HG02840 (cell line): Measurements from ENCODE around the gene CNTRL.

Experiments used
- ATAC-seq: cut with Tn5 transposase; IDR thresholded peaks from one replicate; pipeline ENCODE4 v1.9.1; 2021; ENCODE audit warnings: mild to moderate bottlenecking, moderate library complexity, moderate number of reproducible peaks; ENCODE audit not compliant: unreplicated experiment, low FRiP score

CNTRL gene

DNA sequence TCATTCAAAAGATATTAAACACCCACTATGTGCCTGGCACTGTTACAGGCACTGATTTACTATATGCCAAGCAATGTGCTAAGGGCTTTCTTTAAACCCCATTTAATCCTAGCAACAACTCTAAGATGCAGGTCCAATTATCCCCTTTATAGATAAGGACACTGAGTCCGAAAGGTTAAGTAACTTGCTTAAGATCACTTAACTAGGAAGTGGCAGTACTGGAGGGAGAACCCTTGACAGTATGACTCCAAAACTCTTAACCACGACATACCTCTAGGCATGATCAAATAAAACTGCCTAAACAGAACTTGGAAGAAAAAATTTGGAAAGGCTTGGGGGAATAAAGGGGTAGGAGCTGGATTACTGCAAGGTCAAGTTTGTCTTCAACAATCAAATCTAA lies 125.2 kb downstream of the CNTRL start:
- no peak for ATAC-seq

DNA sequence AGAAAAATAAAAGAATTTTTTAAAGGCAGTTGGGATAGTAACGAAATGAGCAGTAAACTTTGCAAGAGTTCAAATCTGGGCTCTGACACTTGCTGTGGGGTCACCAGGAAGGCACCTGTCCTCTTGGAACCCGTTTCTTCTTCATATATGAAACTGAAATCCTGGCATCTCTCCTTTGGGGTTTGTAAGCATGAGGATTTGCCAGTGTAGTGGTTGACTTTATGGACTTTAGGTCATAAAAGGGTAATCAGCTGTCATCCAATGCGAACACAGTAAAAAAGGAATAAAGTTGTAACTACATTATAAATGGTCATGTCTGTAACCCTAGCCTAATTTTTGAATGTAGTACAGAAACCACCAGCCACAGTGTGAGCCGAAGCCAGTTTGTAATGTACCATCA lies 125.6 kb downstream of the CNTRL start:
- no peak for ATAC-seq

DNA sequence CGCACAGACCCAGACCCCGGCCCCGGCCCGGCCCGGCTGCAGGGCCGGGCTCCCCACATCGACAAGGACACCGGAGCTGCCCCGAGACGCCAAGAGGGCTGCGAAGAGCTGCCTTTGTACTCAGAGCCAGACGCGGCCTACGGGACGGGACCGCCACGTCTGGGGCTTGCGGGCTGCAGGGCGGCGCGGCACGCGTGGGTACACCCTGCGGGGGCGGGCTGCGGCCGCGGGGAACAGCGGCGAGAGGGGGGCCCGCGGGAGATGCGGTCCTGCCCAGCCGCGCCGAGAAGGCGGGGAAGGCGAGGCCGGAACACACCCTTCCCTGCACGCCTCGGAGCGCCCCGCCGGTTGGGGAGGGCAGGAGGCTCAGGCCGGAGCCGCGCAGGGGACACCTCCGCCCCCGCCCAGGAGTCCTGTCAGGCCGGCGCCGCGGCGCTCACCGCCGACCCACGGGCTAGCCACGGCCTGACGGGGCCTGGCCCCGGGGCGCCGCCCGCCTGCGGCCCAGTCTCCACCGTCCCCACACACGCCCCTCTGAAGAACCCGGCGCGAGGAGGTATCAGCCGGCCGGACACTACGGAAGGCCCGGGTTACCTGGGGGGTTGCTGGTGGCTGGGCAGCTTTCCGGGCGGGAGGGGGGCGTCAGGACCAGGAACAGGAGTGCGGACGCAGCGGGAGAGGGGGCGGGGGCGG lies 126.4 kb downstream of the CNTRL start:
- ATAC-seq, result peak; percentile 22

DNA sequence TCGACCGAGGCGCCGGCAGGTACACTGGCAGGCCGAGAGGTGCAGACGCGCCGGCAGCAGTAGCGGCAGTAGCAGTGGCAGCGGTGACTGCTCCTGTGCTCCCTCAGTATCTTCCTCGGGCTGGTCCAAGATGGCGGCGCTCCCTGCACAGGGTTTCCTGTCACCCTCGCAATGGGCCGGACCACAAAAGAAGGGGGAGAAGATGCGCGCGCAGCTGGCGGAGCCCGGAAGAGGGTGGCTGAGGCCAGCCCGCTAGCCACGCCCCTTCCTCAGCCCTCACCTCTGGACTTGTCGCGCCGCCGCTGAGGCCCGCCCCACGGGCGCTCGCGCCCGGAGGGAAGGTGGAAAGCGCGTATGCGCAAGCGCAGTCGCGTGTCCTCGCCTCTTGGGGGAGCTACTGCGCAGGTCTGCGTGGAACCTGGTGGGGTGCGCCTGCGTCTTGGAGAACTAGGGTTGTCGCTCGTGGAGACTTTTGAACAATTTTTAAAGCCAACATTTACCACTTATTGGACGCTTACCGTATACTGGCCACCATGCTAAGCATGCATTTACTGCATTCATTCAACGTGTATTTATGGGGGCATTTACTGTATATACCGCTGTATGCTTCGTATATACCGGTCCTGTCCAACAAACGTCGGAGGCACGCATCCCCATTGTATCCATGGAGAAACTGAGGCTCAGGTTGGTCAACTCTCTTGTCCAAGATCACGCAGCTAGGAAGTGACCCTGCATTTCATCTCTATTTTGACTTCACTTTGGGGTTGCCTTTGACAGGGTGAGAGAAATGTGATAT lies 127.2 kb downstream of the CNTRL start, which contains the start of gene RAB14:
TSS of gene RAB14 (minus strand) at position 132 of the 796 bp plus-strand sequence. CDS start 8,457 bp downstream, outside the sequence.
- peak; percentile 90 for ATAC-seq

DNA sequence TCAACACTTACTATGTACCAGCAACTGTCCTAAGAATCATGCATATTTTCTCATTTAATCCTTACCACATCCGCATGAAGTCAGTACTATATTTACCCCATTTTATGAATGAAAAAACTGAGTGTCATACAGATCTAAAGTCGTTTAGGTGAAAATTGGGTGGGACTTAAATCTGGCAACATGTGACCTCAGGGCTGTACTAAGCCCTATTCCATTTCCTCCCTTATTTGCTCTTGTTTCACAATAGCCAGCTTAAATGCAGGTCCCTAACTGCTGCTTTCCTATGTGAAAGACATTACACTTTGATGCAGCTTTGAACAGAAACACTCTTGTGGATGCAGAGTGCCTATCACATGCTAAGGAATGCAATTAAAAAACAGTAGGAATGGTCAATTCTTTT lies 129.4 kb downstream of the CNTRL start:
- no peak for ATAC-seq

DNA sequence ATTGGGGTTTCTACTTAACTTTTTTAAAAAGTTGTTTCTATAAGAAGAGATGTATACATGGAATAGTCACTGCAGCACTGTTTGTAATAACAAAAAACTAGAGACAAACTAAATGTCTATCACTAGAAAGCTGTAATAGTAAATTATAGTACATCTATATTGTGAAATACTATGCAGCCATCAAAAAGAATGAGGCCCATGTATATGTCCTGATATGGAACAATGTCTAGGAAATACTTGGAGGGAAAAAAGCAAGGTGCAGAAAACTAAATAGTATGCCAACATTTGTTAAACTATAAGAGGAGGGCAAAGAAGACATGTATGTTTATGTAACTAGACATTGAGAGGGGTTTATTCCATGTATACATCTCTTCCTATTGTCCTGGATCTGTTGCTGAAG lies 129.9 kb downstream of the CNTRL start:
- ATAC-seq, result no peak

DNA sequence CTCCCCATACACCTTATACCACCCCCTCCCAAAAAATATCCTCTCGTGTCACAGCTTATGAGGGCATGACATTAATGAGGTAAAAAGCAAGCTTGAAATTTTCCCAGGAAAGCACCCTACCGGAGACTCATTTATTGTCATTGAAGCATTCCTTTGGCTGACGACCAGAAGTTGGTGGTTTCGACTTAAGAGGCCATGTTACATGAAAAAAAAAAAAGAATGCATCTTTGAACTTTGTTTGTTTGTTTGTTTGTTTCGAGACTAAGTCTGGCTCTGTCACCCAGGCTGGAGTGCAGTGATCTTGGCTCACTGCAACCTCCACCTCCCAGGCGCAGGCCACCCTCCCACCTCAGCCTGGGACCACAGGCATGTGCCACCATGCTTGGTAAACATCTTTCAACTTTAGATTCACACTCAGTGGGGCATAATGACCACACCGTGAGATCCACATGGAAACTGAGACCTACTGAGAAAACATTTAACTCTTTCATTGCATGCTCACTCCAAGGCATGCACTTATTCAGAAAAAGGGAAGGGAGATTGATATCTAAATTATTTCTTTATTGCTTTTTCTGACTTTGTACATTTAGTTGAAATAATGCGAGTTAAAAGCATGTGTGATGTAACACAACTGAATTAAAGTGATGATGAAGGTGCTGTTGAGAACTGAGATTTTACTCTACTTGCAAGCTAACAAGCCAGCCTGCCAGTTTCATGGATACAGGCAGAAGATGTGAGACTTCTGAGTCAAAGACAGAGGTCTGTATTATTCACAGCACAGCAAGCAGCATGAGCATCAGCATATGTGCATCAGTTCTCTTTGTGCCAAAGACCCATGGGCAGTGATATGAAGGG lies 132.0 kb downstream of the CNTRL start:
- peak; percentile 15 for ATAC-seq

DNA sequence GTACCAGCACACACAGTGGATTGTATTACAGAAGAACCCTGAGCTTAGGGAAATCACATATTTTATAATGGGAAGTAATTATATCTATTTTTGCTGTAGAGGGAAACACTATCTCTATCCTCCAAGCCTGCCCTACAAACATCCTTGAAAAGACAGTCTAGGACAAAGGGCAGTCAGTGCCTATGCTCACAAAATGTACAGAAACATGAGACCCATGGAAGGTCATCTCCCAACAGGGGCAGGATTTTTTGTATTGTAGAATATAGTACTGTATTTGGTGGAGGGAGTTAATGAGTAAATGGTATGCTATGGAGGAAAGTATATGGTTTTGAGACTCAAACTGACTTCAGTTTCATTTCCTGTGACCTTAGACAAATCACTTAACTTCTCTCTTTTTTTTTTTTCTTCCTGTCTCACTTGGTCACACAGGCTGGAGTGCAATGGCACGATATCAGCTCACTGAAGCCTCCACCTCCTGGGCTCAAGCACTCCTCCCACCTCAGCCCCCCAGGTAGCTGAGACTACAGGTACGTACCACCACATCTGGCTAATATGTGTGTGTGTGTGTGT lies 132.7 kb downstream of the CNTRL start:
- peak; percentile 87 for ATAC-seq

DNA sequence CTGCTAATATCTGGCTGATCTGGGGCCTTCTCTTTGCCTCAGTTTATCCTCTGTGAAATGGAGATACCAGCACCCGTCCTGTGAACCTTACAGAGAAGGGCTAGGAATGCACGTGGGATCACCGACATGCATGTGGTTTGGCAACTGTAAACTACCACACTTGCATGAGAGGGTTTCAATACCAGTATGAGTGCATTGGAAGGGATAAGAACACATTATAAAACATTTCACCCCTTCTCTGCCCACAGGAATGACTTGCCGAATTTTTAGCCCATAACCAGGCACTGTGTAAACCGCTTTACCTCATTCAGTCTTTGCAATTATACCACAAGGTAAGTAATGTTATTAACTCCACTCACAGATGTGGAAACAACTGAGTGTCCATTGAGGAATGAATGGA lies 135.8 kb downstream of the CNTRL start:
- ATAC-seq, result no peak

DNA sequence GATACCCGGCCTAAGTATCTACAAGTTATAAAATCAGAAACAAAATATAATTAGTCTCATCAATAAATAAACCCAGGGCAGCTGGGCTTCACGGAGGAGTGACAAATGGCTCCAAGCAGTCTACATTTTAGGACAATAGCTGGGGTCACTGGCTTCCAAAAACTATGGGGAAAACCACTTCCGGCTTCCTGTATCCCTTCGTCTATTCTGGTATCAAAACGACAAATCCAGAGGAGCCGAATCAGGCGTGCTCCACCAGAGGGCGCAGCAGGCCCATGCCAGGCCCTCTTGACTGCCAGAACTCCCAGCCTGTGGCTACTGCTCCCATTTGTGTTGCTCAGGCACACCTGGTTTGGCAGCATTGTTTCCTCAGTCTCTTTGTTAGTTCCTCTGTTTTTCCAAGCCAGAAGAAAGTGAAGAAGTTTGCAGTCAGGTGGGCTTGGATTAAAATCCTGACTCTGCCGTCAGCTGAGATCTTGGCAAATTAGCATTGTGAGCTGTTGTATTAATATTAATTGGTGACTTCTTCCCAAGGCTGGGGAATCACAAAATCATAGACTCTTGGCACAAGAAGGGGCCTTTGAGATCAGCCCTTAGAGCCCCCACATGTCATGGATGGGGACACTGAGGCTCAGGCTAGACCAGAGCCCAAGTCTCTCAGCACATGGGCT lies 138.5 kb downstream of the CNTRL start:
- ATAC-seq, result no peak

DNA sequence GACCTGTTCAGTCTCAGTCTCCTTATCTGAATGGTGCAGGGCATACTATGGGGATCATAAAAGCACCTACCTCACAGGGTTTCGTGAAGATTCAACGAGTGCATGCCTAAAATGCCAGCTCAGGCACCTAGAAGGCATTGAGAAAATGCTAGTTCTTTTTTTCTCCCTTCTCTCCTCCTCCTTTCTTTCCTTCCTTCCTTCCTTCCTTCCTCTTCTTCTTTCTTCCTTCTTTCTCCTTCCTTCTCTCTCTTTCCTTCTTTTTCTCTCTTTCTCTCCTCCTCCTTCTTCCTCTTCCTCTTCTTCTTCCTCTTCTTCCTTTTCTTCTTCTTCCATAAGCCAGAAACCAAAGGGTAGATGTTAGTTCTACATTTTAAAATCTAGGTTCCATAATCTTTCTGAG lies 139.2 kb downstream of the CNTRL start:
- ATAC-seq, result no peak

DNA sequence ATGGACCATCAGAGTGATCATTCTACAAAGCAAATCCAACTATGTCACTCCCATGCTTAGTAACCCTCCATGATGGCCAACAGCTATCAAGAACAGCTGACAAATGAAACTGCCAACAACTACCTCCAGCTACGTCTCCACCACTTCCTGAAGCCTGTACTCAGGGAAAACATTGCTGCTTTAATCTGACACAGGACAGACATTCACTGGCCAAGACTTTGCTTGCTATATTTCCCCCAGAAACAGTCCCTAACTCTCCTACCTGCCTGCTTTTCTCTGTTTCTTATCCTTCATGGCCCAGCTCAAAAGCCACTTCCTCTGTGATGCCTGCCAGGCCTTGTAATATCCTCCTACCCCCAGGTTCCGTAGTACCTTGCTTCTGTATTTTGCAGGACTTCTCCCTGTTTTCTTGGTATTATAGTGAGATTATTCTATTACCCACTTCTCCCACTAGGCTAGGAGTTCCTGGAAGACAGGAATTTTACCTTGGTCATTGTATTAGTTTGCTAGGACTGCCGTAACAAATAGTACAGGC lies 141.6 kb downstream of the CNTRL start:
- no peak for ATAC-seq

DNA sequence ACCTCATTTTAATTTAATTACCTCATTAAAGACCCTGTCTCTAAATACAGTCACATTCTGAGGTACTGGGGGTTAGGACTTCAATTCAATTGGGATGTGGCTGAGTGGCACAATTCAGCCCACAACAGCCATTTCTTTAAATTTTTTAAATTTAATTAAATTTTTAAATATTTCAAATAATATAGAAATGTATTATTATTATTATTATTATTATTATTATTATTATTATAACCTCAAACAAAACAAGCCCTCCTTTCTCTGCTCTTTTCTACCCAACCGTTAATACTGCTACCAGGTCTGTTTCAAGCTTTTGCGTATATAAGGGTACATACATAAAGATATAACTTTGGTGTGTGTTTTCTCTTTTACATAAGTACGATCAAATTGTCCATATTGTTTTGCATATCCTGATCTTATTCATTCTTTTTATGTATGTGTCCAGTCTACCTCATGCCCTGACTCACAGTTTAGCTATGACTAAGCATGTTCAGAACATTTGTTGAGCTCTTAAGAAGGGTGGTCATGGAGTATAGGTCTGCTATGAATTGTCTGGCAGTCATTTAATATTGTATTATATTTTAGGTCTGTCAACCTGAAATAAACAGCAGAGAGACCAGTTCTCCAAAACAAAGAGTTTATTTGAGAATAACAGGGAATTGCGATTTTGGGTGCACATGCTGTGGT lies 143.0 kb downstream of the CNTRL start:
- peak; percentile 73 for ATAC-seq

DNA sequence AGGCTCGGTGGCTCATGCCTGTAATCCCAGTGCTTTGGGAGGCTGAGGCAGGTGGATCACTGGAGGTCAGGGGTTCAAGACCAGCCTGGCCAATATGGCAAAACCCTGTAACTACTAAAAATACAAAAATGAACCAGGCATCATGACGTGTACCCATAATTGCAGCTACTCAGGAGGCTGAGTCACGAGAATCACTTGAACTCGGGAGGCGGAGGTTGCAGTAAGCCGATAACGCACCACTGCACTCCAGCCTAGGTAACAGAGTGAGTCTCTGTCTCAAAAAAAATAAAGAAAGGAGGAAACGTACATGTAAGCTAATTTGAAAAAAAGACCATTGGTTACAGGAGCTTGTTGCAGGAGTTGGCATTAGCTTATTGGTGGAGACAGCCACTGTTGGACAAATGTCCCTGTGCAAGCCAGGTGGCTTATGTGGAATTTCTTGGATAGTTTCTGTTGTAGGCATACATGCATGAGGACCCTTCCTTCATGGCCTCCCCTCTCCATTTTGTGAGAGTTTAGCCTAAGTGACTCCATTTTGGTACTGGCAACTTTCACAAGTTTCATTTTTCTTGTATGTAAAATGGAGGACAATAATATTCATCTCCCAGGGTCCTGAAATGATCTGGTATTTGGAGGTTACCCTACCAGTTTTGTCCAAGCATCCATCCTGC lies 143.7 kb downstream of the CNTRL start:
- no peak for ATAC-seq

DNA sequence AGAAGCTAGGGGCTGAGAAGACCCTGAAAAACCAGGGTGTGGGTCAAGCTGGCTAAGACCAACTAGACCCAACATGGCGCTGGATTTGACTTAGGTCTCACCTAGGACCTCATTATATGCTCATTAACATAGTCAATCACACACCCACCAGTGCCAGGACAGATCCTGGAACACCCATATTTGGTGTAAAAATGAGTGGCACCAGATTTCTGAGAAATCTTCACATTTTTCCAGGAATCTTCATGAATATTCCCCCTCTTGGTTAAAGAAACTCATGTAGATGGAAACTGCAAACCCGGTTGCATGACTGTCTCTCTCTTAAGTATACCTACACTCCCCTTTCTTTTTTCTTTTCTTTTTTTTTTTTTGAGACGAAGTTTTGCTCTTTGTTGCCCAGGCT lies 144.8 kb downstream of the CNTRL start:
- ATAC-seq, result no peak

DNA sequence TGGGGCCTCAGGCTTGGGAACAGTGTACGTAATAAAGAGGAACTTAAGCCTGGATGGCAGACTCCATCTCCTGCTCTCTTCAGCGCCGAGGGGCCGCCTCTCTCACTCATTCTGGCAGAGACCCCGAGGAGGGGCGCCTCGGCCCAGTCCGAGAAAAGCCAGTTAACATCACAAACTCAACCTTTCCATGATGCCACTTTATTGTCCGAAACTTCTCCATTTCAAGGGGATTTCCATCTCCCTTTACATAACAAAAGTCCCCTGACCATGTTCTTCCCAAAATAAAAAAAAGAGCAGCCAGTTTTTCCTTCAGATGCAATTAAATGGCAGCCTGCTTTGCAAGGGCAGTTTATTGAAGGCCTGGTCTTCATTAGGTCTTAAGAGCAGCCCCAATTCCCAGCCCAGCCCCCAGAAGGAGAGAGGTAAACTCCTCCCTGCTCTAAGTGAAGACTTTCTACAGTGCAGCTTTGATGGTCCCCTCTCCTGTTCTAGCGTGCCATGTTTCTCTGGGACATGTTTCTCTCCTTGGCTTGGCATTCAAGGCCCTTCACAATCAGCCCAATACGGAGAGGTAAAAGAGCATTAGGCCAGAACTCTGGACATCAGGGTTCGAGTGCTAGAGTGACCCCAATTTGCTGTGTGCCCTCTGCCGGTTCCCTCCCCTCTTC lies 146.4 kb downstream of the CNTRL start:
- no peak for ATAC-seq

DNA sequence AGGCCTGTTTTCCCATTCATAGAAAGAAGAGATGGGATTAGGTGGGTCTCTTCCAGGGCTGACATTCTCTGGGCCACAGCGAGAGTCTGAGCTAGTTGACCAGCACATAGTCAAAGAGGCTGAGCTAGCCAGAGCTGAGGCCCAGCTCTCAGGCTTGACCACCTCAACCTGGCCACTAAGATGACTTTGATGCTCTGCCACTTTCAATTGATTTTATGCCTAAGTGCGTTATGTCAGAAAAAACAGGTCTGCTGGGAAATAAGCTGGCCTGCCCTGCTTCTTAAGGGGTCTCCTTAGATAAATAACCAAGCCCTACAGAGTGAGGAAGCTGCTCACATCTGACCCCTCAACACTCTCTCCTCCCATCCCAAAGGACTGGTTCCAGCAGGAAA lies 146.9 kb downstream of the CNTRL start:
- ATAC-seq, result no peak

DNA sequence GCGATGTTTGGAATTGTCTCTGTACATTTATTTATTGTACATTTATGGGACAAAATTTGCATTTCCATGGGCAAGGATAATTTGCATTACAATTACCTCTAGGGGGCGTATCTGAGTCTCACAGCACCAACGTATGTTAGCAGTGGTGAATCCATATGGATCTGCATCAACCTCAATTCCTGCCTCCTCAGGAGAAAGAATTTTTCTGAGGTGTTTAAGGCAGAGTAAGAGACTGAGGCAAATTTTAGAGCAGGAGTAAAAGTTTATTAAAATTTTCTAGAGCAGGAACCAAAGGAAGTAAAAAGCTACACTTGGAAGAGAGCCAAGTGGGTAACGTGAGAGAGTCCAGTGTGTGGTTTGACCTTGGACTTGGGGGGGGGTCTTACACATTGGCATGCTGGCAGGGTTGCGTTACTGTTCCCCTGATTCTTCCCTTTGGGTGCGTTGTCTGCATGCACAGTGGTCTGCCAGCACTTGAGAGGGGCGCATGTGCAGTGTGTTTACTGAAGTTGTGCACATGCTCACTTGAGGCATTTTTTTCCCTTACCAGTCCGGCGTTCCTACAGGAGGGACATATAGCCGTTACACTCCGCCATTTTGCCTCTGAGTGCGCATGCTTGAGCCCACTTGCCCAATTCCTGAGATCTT lies 147.9 kb downstream of the CNTRL start:
- ATAC-seq, result no peak
